Stimulated activated CD4-positive, alpha-beta T cell treated with anti-CD3 and anti-CD28 coated beads, TNF-alpha, amount 100 ng/mL, for 24 hours (primary cell): ENCODE data around the gene CCZ1.
"Not testable (repeated sequence)": the region's sequence is repeated elsewhere in the genome, so short reads cannot be mapped to it uniquely, and the experiment has no call there.

Experiments
- DNase-seq, 3 experiments: peaks; one replicate each; pipeline ENCODE4 v3.0.0-alpha.2; 2020; ENCODE audit warnings: low read depth in 3 of 3

CCZ1 gene

DNA sequence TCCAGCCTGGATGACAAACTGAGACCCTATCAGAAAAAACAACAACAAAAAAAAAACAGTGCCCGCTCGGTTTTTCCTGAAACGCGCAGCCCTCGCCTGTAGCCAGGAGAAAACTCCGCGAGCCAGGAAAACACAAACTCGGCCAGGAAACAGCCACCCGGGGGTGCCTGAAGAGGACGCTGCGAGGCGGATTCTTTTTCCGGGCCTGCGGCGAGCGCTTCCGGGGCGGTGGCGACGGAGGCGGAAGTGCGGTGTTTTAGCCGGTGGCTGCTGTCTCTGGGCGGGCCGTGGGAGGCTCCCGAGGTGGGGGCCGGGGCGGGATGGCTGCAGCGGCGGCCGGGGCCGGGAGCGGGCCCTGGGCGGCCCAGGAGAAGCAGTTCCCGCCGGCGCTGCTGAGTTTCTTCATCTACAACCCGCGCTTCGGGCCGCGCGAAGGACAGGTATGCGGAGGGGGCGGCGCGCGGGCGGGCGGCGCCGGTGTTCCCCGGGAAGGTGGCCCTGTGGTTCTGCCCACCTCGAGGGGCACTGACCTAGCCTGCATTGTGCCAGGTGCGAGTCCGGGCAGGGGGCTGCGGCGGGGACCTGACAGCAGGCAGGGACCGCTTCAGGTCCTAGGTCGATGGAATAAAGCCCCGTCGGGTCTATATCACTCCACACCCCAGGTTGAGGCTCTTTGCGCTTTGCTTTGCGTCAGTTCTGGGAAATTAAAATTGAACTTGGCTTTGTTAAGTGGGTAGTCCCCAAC, at the start of gene CCZ1:
Gene CCZ1 (plus strand): TSS at position 254 of the 745 bp plus-strand sequence. CDS start 67 bp downstream, at position 321.
- DNase-seq = peak; percentile 4 to 83 (median 76)

DNA sequence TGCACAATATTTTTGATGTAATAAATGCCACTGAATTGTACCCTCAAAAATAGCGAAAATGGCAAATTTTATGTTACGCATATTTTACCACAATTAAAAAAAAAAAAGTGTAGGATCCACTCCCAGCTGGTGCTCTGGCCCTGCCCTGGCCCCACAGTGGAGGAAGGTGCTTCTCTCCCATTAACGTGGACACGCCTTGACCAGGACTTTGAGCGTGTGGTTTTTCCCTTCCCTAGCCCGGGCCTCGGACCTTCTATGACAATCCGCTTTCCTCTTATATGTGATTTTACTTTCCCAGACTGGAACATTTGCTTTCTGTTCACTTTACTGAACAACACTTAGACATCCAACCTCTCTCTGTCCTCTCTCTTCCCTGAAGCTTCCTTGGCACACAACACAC, 47.6 kb upstream of the CCZ1 start:
- no peak for DNase-seq

DNA sequence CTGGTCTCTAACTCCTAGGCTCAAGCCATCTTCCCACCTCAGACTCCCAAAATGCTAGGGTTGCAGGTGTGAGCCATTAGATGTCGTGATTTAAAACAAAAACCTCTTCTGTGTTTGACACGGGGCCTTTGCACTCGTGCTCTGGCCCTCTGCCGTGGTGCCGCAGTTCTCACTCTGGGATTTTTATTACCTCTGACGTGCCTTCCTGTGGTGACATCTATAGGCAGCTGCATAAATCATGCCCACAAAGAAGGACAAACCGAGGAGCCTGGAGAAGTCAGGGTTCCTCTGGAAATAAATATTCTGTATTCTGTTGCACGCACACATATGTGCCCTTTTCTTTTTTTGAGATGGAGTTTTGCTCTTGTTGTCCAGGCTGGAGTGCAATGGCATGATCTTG, 43.8 kb upstream of the CCZ1 start:
- no peak for DNase-seq

DNA sequence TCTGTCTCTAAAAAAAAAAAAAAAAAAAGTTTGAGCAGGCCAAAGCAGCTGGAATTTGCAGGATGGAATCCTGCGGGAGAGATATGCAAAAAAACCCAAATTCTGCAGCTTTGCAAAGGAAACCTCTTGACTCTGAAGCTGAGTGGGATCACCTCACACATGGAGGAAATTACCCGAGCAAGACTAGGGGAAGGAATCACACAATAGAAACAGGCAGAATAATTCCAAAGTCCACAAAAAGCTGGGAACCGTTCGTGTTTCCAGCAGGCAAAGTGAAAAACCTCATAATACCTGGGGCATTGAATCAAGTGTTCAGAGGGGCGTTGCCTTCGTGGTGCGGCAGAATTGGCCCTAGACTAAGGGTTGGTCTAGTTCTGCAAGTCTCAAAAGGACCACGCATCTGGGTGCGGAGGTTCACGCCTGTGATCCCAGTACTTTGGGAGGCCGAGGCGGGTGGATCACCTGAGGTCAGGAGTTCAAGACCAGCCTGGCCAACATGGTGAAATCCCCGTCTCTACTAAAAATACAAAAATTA, 41.4 kb upstream of the CCZ1 start:
- not testable (repeated sequence) for DNase-seq

DNA sequence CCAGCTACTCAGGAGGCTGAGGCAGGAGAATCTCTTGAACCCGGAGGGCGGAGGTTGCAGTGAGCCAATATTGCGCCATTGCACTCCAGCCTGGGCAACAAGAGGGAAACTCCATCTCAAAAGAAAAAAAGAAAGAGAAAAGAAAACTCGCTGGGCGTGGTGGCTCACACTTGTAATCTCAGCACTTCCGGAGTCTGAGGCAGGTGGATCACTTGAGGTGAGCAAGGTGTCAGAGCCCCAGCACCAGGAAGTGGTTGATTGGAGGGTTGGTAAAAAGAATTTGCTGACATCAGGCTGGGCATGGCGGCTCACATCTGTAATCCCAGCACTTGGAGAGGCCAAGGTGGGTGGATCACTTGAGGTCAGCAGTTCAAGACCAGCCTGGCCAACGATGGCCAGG, 40.0 kb upstream of the CCZ1 start:
- DNase-seq = not testable (repeated sequence)

DNA sequence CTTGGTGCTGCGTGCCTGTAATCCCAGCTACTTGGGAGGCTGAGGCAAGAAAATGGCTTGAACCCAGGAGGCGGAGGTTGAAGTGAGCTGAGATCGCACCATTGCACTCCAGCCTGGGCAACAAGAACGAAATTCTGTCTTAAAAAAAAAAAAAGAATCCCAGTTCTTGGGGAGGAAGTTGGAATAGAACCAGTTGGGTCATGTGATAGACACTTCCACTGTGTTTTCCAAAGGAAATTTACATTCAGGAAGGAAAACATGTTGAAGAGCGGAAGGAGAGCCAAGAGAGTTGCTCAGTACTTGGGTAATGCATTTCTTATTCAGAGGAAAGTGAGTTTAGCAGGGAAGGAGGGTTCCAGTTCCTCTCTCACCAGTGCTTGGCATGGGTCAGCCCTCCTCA, 37.3 kb upstream of the CCZ1 start:
- not testable (repeated sequence) for DNase-seq

DNA sequence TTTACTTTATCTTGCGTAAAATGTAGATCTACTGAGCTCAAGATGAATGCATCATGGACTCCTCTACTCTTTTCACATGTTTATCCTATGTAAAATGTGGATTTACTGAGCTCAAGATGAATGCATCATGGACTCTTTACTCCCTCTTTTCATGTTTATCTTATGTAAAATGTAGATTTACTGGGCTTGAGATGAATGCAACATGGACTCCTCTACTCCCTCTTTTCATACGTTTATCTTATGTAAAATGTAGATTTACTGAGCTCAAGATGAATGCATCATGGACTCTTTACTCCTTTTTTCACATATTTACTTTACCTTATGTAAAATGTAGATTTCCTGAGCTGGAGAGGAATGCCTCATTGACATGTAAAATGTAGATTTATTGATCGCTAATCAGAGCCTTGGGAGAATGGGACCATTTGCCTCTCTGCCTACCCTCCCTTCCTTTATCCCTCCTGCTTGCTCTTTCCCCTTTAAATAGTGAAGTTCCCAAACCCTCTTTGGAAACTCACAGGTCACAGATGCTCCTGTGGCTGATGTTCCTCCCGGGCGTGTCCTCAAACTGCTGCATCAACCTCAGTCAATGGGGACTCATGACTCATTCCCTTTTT, 35.7 kb upstream of the CCZ1 start:
- DNase-seq = not testable (repeated sequence)

DNA sequence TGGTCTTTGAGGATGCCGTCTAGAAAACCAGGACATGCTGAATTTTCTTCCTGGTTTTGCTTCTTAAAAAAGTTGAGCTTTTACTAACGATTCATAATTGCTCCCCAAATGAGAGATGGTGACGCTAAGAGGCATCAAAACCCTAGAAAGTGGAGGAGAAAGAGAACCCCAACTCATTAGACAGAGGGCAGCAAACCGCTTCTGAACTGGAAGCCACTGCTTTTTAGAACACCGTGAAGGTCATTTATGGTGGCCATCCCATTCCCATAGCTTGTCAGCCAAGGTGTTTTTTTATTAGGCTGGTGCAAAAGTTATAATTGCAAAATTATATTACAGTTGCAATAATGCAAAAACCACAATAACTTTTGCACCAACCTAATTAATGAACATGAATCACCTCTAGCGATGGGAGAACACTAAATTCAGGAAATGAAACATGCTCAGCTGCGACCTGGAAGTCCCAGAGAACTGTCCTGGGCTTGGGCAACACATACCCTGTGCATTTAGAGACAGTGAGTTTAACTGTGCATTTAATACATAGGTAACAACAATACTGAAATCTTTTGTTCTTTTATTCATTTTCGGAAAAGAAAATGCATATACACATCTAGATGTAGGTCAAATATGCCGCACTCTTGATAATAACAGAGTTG, 33.1 kb upstream of the CCZ1 start:
- DNase-seq = not testable (repeated sequence)

DNA sequence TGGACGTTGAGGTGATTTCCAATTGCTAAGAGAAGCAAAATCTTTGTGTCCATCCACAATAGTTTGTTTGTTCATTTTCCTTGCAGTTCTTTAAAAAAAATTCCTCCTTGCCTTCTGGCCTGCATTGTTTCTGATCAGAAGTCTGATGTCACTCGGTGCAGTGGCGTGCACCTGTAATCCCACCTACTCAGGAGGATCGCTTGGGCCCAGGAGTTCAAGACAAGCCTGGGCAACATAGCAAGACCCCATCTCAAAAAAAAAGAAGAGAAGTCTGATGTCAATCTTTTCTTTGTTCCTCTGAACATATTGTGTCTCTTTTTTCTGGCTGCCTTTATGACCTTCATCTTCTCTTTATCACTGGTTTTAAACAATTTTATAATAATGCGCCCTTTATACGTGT, 31.5 kb upstream of the CCZ1 start:
- DNase-seq = no peak

DNA sequence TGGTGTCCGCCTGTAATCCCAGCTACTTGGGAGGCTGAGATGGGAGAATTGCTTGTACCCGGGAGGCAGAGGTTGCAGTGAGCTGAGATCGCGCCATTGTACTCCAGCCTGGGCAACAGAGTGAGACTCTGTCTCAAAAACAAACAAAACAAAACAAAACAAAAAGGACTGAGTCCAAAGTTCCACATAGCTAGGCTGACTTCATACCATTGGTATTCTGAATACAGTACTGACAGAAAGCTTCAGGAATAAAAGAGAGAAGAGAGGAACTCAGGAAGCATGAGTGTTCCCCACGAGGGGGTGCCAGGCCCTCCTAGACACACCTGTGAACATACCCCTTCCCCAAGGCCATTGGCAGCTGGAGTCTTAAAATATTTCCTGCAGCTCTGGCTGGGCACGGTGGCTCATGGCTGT, 29.6 kb upstream of the CCZ1 start:
- not testable (repeated sequence) for DNase-seq

DNA sequence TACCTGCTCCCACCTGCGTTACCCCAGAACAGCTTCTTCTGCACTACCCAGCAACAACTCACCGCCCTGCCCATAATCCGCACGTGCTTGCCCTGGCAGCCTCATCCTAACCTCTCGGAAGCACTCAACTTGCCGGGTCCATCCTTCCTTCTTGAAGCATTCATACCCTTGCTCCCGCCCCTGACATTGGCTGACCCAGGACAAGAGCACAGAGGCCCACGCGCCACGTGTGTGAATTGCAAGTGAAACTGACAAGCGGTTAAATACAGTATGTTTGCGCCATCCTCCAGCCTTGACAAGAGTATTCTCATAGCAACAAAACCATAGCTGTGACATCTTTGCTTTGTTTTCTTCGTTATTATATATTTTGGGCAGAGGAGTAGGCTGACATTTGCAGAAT, 28.8 kb upstream of the CCZ1 start:
- DNase-seq = no peak

DNA sequence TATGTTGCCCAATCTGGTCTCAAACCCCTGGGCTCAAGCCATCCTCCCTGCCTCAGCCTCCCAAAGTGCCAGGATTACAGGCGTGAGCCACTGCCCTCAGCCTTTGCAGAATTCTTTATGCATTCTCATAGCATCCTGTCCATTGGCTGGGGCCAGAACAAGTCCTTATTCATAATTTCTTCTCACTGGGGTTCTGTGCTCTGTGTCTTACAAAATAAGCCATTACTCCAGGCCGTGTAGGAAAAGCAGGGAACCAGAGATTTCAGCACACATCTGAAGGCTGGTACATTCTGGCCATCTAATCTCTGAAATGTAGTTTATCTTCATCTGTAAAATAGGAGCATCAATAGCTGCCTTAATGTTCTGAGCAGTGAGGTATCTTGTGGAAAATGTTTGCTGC, 28.2 kb upstream of the CCZ1 start:
- no peak for DNase-seq

DNA sequence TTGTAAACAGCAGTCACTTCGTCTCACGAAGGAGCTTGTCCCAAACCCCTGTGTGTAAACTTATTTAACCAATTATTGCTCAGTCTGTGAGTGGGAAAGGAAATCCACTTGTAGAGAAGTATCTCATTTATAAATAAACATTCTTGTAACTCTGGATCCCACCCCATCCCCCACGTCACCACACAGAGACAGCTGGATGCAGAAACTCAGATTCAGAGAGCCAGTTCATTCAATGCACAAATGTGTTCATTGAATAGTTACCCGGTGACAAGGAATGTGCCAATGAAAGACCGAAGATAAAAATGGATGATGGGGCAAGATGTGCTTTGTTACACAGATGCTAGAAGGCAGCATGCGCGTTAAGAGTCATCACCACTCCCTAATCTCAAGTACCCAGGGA, 26.2 kb upstream of the CCZ1 start:
- DNase-seq = no peak

DNA sequence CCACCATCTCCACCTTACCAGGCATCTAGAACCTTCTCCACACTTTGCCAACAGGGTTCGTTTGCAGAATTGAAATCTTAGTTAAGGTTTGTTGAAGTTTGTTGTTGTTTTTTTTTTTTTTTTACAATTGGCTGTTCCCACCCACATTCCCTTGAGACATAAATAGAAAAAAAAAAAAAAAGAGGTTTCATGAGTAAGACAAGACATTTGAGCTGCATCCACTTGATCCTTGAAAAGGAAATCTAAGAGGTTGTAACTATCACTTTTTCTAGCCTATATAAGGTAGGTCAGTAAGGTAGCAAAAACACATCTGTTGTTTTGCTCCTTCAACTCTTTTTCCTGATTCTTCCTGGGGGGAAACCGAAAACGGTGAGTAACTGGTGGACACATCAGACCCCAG, 18.9 kb upstream of the CCZ1 start:
- DNase-seq = not testable (repeated sequence)

DNA sequence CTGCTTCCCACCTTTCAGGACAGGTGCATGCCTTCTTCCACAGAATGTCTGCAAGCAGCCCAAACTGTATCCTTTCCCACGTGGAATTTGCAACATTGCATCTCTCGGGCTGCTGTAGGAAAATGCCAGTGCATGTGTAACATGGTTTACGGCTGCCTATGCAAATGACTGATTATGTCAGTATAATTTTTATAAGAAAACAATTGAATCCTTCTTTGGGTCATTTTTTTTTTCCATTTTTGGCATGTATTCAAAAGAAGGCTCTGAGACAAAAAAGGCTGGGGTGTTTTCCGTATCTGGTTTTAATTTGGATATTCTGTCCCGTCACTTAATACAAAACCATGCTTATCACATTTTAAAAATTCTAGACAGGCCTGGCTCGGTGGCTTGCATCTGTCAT, 18.4 kb upstream of the CCZ1 start:
- DNase-seq = not testable (repeated sequence)

DNA sequence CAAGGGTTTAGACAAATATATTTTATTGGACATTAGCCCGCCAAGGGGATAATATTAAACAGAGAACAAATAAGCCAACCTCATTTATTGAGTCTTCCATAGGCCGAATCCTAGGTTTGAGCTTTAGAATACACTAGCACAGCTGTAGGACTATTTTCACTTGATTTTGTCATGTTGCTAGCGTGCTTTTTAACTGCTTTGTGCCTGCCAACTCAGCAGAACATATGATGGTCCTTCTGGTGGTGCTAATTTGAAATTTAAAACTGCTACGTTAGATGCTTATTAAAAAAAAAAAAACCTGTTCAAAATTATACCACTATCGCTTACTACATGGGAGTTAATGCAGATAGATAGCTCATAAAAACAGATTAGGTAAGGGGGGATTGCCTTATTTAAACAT, 14.1 kb upstream of the CCZ1 start:
- not testable (repeated sequence) for DNase-seq

DNA sequence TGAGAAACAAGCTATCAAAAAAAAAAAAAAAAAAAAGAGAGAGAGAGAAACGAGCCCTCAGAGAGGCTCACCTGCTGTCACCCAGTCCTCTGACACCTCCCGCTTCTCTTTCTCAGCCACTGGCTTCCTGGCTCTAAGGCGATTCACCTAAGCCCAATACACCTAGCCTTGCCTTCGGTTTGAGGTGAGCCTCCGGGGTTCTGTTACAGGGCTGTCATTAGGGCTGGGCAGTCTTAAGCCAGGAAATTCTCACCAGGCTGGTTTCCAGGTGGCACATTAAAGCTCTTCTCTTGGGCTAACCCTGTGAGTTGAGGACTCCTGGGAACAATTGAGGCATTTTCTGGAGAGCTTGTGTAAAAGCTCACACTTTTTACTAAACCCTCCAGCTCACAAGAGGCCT, 10.5 kb upstream of the CCZ1 start:
- DNase-seq = not testable (repeated sequence)

DNA sequence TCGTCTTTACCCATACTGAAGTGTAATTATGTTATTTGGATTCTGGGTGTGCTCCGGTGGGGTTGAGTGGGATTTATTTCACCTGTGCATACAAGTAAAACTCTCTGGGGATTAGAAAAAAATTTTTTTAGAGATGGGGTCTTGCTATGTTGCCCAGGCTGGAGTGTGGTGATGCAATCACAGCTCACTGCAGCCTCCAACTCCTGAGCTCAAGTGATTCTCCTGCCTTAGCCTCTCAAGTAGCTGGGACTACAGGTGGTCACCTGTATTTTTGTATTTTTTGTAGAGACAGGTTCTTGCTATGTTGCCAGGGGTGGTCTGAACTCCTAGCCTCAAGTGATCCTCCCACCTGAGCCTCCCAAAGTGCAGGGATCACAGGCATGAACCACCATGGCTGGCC, 8.3 kb upstream of the CCZ1 start:
- DNase-seq = not testable (repeated sequence)

DNA sequence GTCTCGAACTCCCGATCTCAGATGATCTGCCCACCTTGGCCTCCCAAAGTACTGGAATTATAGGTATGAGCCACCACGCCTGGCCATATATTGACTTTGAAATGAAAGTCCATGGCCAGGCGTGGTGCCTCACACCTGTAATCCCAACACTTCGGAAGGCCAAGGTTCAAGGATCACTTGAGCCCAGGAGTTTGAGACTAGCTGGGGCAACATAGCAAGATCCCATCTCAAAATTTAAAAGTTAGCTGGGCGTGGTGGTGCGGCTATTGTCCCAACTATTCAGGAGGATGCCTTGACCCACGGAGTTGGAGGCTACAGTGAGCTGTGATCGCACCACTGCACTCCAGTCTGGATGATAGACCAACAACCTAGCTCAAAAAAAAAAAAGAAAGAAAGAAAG, 6.0 kb upstream of the CCZ1 start:
- no peak for DNase-seq

DNA sequence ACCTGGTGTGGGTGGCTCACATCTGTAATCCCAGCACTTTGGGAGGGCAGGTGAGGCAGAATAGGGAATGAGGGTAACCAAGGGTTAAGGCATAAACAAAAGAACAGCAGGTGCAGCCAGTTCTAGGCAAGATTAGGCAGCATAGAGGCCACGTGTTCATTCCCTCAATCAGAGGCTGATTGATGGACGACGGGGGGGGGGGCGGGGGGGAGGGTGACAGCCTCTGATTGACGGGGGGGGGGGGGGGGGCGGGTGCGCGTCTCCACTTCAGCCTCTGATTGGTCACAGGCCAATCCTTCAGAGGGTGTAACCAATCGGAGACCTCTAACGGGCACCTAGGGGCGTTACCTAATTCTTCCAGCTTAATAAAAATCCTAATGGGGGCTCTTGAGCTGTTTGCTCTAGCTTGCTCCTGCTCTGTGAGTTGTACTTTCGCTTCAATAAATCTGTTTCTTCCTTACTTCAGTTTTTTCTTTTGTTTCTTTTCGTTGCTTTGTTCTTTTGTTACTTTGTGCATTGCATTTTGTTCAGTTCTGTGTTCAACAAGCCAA, 1.1 kb upstream of the CCZ1 start:
- DNase-seq = not testable (repeated sequence)

DNA sequence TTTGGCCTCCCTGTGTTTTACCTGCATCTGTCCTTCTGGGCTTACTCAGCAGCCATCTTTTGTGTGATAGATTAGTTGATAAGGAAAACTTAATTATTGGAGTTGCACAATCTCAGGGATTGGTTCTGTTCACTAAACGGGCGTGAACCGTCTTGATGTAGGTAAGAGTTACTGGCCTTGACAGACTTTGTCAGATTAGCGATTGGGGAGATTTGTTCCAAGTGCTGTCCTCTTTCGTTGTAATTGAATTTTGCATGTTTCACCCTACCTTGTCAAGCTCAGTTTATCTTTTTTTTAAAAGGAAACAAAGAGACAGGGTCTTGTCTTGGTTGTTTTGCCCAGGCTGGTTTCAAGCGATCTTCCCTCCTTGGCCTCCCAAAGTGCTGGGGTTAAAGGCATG, 4.5 kb downstream of the CCZ1 start:
- not testable (repeated sequence) for DNase-seq

DNA sequence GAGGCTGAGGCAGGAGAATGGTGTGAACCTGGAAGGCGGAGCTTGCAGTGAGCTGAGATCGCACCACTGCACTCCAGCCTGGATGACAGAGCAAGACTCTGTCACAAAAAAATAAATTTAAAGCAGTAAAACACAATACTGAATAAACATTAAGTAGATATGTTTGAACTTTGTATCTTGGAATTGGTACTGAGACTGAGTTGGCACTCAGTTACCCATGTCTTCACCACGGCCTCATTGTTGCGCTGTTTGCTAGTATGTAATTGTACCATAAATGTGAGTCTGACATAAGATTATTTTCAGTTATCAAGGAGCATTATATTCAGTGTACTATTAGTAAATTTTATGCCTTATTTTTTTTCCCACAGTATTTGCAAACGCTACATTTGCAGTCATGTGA, 6.2 kb downstream of the CCZ1 start:
- not testable (repeated sequence) for DNase-seq
